ENCODE measurements around the gene PROX1.

DNA sequence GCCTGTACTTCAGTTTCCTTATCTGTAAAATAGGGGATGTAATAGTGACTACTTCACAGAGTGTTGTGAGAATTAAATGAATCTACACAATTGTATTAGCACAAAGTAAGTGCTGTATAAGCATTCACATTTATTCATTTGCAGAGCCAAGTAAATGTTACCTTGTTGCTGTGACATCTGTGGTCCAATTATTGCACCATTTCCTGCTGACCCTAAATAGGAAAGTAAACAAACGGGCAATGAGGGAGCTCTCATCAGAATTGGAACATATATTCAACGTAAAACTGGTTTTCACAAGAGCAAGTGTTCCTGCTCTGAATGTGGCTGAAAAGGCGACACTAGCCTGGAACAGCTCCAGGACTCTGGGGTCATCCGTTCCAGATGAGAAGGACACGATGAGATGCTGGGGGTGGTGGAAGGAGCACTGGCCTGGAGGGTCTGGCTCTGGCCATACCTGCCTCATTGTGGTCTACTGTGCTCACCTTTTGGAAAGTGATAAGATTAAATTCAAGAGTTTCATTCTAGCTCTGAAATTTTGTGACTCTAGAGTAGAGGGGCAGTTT, 34.5 kb downstream of the PROX1 start:
- TF ChIP-seq, protein P1, sequence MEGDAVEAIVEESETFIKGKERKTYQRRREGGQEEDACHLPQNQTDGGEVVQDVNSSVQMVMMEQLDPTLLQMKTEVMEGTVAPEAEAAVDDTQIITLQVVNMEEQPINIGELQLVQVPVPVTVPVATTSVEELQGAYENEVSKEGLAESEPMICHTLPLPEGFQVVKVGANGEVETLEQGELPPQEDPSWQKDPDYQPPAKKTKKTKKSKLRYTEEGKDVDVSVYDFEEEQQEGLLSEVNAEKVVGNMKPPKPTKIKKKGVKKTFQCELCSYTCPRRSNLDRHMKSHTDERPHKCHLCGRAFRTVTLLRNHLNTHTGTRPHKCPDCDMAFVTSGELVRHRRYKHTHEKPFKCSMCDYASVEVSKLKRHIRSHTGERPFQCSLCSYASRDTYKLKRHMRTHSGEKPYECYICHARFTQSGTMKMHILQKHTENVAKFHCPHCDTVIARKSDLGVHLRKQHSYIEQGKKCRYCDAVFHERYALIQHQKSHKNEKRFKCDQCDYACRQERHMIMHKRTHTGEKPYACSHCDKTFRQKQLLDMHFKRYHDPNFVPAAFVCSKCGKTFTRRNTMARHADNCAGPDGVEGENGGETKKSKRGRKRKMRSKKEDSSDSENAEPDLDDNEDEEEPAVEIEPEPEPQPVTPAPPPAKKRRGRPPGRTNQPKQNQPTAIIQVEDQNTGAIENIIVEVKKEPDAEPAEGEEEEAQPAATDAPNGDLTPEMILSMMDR (IDR thresholded peaks at IDR 0.05) = no peak
- no peak for TF ChIP-seq POLR2A (IDR thresholded peaks at IDR 0.05)

All from esophagus squamous epithelium (tissue), 4 donors.